HEK293T (cell line): ENCODE results near the gene RPGRIP1L.

Source experiments
- ELF4 ChIP-seq: fragments of 450-650 bp; IDR thresholded peaks from 2 replicates; pipeline ENCODE4 v1.6.1; 2017; ENCODE audit warnings: antibody characterized with exemption
- SUZ12 ChIP-seq: fragments of 450-650 bp; IDR thresholded peaks from 2 replicates; pipeline ENCODE4 v1.6.1; 2016; ENCODE audit warnings: mild to moderate bottlenecking

- TF ChIP-seq SUZ12 (no peak), ELF4 (no peak)
Observed at GRCh38 chr16:53625221-53625620, 78.4 kb downstream of the RPGRIP1L start.
